CD4-positive, alpha-beta T cell treated with Interleukin-21 for 1 hour (primary cell): Measurements from ENCODE around the gene C17orf114.
A peak's percentile ranks its signal among the peaks of the same experiment; 100 is the strongest.

Source experiments
- DNase-seq: peaks from one replicate; pipeline ENCODE4 v3.0.0-alpha.2; 2020

The C17orf114 gene

DNA sequence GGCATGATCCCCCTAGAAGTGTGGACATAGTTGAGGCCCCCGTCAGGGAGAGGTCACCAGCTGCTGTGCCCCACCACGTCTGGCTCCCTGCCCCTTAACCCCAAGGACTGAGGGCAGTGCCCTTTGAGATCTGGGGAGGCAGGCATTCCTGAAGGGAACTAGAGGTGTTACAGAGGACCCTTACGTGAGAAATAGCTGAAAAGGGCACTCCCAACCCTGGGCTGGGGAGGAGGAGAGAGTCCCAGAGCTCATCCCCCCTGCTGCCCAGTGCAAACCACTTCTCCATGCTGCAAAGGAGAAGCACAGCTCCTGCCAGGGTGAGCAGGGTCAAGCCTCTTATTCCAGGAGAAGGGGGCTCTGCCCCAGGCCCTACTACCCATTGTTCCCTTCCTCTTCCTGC, 20.7 kb upstream of the C17orf114 start:
- DNase-seq = no peak

DNA sequence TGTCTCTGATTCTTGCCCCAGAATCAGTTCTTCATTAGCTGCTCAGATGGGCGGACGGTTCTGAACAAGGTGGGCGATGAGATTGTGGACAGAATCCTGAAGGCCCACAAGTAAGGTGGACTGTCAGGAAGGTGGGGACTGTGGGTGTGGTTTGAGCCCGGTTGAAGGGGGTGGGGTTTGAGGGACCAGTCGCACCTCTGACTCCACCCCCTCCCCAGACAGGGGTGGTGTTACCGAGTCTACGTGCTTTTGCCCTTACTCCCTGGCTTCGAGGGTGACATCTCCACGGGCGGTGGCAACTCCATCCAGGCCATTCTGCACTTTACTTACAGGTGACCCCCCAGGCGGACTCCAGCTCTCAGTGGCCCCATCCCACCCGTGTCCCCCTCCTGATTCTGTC, 16.1 kb upstream of the C17orf114 start:
- DNase-seq = no peak

DNA sequence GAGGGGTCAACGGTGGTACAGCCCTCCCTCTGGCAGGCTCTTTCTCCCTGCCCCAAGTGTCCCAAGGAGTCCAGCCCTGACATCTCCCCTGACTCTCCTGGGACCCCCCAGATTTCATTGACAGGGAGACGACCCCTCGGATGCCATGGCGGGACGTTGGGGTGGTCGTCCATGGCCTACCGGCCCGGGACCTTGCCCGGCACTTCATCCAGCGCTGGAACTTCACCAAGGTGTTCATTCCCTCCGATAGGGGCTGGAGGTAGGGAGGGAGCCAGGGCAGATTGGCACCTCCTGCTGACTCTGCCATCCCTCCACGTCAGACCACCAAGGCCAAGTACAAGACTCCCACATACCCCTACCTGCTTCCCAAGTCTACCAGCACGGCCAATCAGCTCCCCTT, 14.7 kb upstream of the C17orf114 start:
- DNase-seq = no peak

DNA sequence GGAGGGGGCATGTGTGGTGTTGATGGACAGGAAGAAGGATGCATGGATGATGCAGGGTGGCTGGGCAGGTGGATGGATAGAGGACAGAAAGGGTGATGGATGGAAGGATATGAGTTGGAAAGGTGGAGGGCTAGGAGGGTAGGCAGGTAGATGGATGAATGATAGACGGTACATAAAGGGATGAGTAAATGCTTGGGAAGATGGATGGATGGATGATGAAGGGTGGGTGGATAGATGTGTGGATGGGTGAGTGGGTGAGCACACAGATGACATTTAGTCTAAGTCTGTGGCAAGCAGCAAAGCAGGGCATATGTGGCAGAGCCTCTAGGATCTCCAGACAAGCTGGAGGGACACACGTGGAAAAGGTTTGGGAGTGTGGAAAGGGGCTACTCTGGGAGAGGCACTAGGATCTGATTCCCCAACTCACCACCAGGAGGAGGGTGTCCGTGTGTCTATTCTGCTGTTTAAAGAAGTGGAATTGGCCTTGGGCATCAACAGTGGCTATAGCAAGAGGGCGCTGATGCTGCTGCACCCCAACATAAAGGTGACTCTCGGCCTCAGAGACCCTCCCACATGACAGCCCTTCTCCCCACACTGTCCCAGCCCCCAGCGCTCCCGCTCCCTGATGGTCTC, 13.0 kb upstream of the C17orf114 start:
- DNase-seq = no peak

- no peak for DNase-seq
Observed at GRCh38 chr17:4812690-4813089, 10.6 kb upstream of the C17orf114 start.

- DNase-seq = no peak
Observed at GRCh38 chr17:4811471-4811870, 9.3 kb upstream of the C17orf114 start.

DNA sequence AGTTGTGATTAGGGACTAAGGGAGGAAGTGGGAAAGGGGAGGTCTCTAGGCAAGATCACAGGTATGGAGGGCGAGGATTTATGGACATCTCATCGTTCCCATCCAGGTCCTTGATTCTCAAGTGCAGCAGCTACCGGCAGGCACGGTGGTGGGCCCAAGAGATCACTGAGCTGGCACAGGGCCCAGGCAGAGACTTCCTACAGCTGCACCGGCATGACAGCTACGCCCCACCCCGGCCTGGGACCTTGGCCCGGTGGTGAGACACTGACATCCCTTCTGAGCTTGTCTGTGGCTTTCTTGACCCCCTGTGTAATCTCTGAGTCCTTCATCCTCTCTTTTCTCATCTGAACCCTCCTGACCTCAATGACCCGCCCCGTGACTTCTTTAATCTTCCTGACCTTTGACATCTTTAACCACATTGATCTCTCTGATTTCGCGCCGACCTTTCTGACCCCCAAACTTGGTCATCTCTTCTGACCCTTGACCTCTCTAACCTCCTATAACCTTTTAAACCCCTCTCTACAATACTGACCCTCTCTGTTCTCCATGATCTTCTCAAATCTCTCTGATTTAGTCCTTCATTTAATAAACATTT, 8.7 kb upstream of the C17orf114 start:
- DNase-seq = no peak

GRCh38 chr17:4808378-4808767, 6.2 kb upstream of the C17orf114 start:
- no peak for DNase-seq

- DNase-seq = no peak
Observed at GRCh38 chr17:4807605-4808377, 5.7 kb upstream of the C17orf114 start.

GRCh38 chr17:4806777-4807604, 4.9 kb upstream of the C17orf114 start, which contains the start of gene PLD2:
TSS of gene PLD2 (plus strand) at chr17:4807152. CDS start at chr17:4807773, 621 bp downstream.
- DNase-seq = peak; percentile 89

DNA sequence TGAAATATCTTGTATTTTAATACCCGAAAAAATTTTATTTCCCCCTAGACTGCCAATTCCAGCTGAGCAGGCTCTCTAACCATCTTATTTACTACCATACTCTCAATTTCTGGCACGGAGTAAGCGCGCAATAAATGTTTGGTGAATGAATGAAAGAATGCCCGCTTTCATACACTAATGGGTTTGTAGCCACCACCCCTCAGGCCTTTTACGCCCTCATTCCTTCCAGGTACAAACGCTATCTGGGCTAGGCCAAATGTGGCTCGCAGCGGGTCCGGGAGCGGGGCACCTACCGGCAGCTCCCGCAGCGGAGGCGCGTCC, 4.3 kb upstream of the C17orf114 start:
- no peak for DNase-seq

DNA sequence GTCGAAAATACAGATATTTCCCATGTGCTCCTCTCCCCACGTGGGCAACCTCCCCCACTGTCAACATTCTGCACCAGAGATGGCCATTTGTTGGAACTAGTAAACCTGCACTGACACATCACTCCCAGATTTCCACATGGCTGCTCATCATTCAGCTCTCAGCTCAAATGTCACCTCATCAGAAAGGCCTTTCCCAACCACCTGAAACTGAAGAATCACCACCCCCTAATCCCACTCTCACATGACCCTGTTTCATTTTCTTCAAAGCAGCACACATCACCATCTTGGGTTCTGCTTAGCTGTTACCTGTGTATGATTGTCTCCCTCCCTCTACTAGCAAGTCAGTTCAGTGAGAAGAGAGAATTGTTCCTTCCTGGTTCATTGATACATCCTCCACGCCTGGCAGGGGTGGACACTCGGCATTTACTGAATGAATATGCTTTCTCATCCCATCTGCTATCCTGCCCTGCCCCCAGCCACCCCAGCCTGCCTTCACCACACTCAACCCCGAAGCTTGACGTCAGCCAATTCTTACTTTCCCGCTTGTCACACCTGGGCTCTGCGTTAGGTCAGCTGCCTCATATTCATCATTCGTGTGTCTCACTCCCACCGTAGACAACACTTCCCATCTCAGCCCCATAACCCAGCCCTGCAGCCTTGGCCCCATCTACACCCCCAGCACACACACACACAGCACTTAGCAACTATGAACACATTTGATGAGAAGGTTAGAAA, 1.5 kb downstream of the C17orf114 start:
- no peak for DNase-seq

- DNase-seq = no peak
Observed at GRCh38 chr17:4796552-4796920, 5.6 kb downstream of the C17orf114 start.

DNA sequence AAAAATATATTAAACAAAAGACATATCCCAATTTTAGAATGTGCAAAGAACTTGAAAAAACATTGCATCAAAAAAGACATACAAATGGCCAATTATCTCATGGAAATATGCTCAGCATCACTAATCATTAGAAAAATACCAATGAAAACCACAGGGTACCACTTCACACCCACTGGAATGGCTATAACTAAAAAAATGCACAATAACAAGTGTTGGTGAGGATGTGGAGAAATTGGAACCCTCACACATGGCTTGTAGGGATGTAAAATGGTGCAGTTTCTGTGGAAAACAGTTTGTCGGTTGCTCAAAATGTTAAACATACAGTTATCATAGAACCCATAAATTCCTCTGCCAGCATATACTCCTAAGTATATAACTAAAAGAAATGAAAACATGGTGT, 7.0 kb downstream of the C17orf114 start:
- no peak for DNase-seq

DNA sequence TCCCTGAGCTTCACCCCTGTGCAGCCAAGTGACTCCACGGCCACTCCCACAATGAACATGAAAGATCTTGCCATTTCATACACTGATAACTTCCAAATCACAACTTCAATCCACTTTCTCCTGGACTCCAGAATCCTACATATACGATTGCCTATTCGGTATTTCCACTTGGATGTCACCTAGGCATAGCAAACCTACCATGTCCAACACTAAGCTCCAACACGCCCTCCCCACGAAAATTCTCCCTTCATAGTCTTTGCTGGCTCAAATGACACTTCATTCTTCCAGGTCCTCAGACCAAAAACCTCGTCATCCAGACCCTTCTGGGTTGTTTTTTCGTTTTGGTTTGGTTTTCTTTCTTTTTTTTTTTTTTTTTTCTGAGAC, 11.4 kb downstream of the C17orf114 start:
- DNase-seq = no peak

DNA sequence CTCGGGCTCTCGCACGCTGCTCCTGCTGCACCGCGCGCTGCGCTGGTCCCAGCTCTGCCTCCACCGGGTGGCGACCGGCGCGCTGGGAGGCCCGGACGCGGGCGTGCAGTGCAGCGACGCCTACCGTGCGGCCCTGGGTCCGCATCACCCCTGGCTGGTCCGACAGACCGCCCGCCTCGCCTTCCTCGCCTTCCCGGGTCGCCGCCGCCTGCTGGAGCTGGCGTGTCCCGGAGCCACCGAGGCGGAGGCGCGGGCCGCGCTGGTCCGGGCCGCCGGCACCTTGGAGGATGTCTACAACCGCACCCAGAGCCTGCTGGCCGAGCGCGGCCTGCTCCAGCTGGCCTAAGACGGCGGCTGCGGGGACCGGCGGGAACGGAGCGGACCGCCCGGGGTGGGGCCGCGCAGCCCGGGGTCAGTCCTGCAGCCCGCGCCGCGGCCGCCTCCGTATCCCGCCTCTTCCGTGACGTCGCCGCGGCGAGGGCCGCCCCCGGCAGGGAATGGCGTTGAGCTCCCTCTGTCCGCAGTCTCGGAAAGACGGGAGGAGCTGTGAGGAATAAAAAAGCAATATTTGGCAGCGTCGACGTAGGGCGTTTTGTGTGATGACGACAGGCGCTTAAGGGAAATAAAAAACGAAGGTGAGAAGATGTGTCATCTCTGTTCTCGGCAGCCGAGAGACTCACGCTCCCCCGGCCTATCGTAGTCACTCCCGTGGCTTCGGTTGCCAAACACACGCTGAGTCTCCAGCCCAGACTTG, 12.0 kb downstream of the C17orf114 start:
- DNase-seq = peak; percentile 84

GRCh38 chr17:4789701-4789950, 12.5 kb downstream of the C17orf114 start:
- no peak for DNase-seq

GRCh38 chr17:4788807-4789700, 13.1 kb downstream of the C17orf114 start, which contains the start of gene GLTPD2:
TSS of gene GLTPD2 (plus strand) at chr17:4788964. CDS start at chr17:4789012, 48 bp downstream.
- DNase-seq = no peak

GRCh38 chr17:4788159-4788806, 13.8 kb downstream of the C17orf114 start:
- DNase-seq = no peak

GRCh38 chr17:4786516-4786915, 15.6 kb downstream of the C17orf114 start:
- DNase-seq = no peak

DNA sequence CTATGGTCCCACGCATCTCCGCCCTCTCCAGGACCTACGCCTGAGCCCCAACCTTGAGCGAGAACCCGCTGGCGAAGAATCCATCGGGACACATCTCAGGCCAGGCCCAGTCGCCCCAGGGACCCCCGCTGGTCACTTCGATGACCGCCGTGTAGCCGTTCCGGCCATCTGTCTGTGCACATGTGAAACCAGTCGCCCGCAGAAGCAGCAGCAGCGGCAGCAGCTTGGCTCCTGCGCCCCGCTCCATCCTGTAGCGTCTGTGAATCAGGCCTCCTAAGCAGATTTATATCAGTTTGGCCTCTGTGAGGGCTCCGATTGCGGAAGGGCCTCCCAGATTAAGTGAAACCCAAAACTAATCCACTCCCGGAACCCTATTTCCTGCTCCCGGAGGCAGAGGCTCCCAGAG, 16.0 kb downstream of the C17orf114 start, which contains the start of gene VMO1:
TSS of gene VMO1 (minus strand) at position 259 of the 406 bp plus-strand sequence. CDS start at position 247, 12 bp downstream.
- no peak for DNase-seq
